Activated naive CD4-positive, alpha-beta T cell treated with anti-CD3 and anti-CD28 coated beads for 36 hours (primary cell): ENCODE data around the gene CADM4. TPM values are rescaled to one million over a fixed set of nuclear protein-coding genes. Genes with fewer than 3 reads are reported as not detected.
"Not testable (repeated sequence)": the region's sequence is repeated elsewhere in the genome, so short reads cannot be mapped to it uniquely, and the experiment has no call there.

Experiments used
- CTCF ChIA-PET: fragments of 350-600 bp; sonication (Branson Sonifier 250); formaldehyde crosslinking; loops from one replicate; lab custom pipeline; 2021; ENCODE audit warnings: antibody characterized with exemption; lab: Charles Lee
- DNase-seq: peaks from one replicate; pipeline ENCODE4 v3.0.0-alpha.2; 2020
- H3K27ac Mint-ChIP-seq: one replicate; pipeline ENCODE4 v1.8.0; 2021; ENCODE audit warnings: mild to moderate bottlenecking, mixed read lengths
- H3K27me3 Mint-ChIP-seq: one replicate; pipeline ENCODE4 v1.8.0; 2021; ENCODE audit warnings: low read depth, mixed read lengths
- H3K36me3 Mint-ChIP-seq: one replicate; pipeline ENCODE4 v1.8.0; 2021; ENCODE audit warnings: low read depth, mixed read lengths
- H3K4me1 Mint-ChIP-seq: one replicate; pipeline ENCODE4 v1.8.0; 2021; ENCODE audit warnings: low read depth, mixed read lengths
- H3K4me3 Mint-ChIP-seq: one replicate; pipeline ENCODE4 v1.8.0; 2021; ENCODE audit warnings: mild to moderate bottlenecking, moderate library complexity, mixed read lengths
- H3K9me3 Mint-ChIP-seq: one replicate; pipeline ENCODE4 v1.8.0; 2021; ENCODE audit warnings: mixed read lengths
- intact Hi-C: fragments of 100-400 bp; cut with micrococcal nuclease; formaldehyde crosslinking; loops from one replicate; pipeline ENCODE4 v1.15.1; 2023
- total RNA-seq, 2 experiments: library from RNA; stranded (reverse); gene quantifications; one replicate each; pipeline ENCODE4 v1.2.3, GENCODE V29; 2021

Gene CADM4
- total RNA-seq, 2 experiments from 2014 or later, result 0.64 to 0.67 TPM

DNA sequence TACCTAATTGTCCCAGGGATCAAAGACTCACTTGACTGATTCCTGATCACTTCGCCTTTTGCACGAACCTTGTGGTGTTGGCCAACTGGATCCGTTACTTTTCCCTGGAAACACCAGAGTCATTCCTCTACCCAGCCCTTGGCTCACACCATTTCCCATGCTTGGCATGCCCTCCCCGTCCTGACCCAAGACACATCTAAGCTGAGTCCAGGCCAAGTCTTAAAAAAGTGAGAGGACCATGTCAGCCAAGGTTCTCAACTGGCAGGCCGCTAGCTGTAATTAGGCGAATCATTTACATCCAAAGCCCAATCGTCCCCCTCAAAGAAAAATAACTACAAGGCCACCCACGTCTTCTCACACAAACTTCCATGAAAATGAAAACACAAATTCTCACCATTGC lies 18.8 kb upstream of the CADM4 start:
- intact Hi-C loops, result no loop called here
- Mint-ChIP-seq H3K27me3 (no peaks in the 10 kb centered on the region), H3K27ac (no peak overlapping the region), H3K4me1 (peaks cover 2% of the 10 kb centered on the region), H3K9me3 (peaks cover 17% of the 10 kb centered on the region), H3K36me3 (peaks cover 27% of the 10 kb centered on the region), H3K4me3 (no peak overlapping the region)
- CTCF ChIA-PET, result no interaction called here
- no peak for DNase-seq

DNA sequence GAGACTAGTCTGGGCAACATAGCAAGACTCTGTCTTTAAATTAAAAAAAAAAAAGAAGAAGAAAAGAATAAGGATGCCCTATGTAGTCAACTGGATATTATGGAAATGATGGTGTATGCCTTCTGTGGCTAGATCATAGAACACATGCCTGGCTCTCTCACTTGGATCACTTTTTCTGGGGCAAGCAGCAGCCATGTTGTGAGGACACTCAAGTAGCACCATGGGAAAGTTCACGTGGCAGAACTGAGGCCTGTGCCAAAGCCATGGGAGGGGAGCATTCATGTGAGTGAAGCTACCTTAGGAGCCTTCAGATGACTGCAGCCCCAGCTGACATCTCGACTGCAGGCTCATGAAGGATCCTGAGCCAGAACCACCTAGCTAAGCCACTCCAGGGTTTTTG lies 18.4 kb upstream of the CADM4 start:
- H3K9me3 Mint-ChIP-seq, result peaks cover 17% of the 10 kb centered on the region
- CTCF ChIA-PET, result no interaction called here
- no peak overlapping the region for H3K27ac Mint-ChIP-seq
- no peak overlapping the region for H3K4me3 Mint-ChIP-seq
- H3K36me3 Mint-ChIP-seq, result peaks cover 27% of the 10 kb centered on the region
- intact Hi-C loops, result no loop called here
- H3K4me1 Mint-ChIP-seq, result peaks cover 2% of the 10 kb centered on the region
- no peaks in the 10 kb centered on the region for H3K27me3 Mint-ChIP-seq
- DNase-seq, result no peak

DNA sequence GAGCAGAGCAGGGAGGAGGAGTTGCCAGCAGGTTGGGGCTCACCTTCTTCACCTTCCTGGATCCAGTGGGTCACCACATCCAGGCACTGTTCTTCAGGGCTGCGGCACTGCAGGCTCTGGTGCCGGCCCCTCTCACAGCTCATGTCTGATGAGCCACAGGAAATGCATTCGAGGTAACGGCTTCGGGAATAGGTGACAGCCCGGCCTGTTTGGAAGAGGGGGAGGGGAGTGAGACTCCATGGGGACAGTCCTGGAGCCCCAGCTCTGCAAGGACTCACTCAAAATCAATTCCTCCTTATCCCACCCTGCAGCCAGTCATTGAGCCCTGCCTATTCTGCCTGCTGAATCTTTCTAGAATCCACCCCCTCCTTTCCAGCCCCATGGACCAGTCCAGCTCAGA lies 16.8 kb upstream of the CADM4 start:
- intact Hi-C loops, result no loop called here
- DNase-seq, result no peak
- Mint-ChIP-seq H3K27me3 (no peaks in the 10 kb centered on the region), H3K4me1 (no peaks in the 10 kb centered on the region), H3K4me3 (no peak overlapping the region), H3K36me3 (peaks cover 26% of the 10 kb centered on the region), H3K27ac (no peak overlapping the region), H3K9me3 (peaks cover 17% of the 10 kb centered on the region)
- CTCF ChIA-PET, result no interaction called here

DNA sequence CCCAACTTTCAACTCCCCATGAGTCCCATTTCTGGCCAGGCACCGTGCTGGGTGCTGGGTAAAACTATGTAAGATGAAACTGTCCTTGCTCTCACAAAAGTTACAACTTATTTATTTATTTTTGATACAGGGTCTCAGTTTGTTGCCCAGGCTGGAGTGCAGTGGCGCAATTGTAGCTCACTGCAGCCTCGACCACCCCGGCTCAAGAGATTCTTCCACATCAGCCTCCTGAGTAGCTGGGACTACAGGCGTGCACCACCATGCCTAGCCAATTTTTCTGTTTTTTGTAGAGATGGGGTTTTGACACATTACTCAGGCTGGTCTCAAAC lies 12.9 kb upstream of the CADM4 start:
- Mint-ChIP-seq H3K27me3 (no peaks in the 10 kb centered on the region), H3K9me3 (peaks cover 3% of the 10 kb centered on the region), H3K36me3 (peaks cover 16% of the 10 kb centered on the region), H3K4me1 (no peaks in the 10 kb centered on the region), H3K4me3 (no peak overlapping the region), H3K27ac (no peak overlapping the region)
- no peak for DNase-seq
- intact Hi-C loops, result no loop called here
- CTCF ChIA-PET, result interaction anchor here (0.5 to 2.4 kb wide), 7 partner anchors 9 to 220 kb away, joined by 3 to 9 read pairs (median 4); no protein-coding TSS in a partner anchor

DNA sequence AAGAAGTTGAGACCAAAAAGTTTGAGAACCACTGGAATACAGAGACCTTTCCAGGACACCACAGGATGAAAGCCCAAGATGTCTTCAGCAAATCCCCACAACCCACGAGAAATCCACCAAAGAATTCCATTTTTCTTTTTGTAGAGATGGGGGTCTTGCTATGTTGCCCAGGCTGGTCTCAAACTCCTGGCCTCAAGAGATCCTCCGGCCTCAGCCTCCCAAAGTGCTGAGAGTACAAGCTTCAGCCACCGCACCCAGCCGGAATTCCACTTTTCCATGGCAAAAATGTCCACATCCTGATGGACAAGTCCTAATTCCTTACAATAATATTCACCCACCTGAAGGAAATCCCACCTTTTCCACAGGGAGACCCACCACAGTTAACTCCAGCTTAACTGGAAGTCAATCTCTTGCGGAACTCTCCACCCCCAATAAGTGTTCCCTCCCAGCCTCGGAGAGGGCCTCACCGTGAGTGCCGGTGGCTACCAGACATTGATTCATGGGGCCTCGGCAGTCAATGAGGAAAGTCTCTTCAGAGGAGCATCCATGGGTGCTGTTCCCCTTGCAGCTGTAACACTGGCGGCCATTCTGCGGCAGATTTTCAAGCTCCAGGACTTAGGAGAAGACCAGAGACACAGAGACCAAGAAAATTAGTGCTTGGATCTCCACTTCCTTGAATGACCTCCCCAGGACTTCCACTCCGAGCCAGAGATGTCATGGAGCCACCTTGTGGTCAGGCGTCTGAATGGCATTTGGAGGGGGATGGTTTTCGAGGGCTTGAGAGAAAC lies 12.3 kb upstream of the CADM4 start:
- Mint-ChIP-seq H3K4me3 (no peak overlapping the region), H3K27ac (no peak overlapping the region), H3K9me3 (peaks cover 3% of the 10 kb centered on the region), H3K4me1 (no peaks in the 10 kb centered on the region), H3K27me3 (no peaks in the 10 kb centered on the region), H3K36me3 (peaks cover 16% of the 10 kb centered on the region)
- peak; percentile 67 for DNase-seq
- CTCF ChIA-PET, result interaction anchor here (0.7 to 2.4 kb wide), 6 partner anchors 10 to 220 kb away, joined by 3 to 9 read pairs (median 4); no protein-coding TSS in a partner anchor
- intact Hi-C loops, result no loop called here

DNA sequence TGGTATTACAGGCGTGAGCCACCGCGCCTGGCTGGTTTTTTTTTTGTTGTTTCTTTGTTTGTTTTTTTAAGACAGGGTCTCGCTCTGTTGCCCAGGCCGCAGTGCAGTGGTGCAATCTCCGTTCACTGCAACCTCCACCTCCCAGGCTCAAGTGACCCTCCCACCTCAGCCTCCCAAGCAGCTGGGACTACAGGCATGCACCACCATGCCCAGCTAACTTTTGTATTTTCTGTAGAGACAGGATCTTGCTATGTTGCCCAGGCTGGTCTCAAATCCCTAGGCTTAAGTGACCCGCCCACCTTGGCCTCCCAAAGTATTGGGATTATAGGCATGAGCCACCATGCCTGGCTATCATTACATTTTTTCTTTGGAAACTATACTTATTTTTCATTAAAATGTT lies 10.6 kb upstream of the CADM4 start:
- DNase-seq, H3K36me3 Mint-ChIP-seq, H3K27ac Mint-ChIP-seq, H3K27me3 Mint-ChIP-seq, H3K4me3 Mint-ChIP-seq, intact Hi-C loops, H3K4me1 Mint-ChIP-seq, H3K9me3 Mint-ChIP-seq: not testable (repeated sequence)
- CTCF ChIA-PET, result interaction anchor here (0.6 to 1.3 kb wide), 5 partner anchors 12 to 218 kb away, joined by 3 to 4 read pairs (median 4); no protein-coding TSS in a partner anchor

DNA sequence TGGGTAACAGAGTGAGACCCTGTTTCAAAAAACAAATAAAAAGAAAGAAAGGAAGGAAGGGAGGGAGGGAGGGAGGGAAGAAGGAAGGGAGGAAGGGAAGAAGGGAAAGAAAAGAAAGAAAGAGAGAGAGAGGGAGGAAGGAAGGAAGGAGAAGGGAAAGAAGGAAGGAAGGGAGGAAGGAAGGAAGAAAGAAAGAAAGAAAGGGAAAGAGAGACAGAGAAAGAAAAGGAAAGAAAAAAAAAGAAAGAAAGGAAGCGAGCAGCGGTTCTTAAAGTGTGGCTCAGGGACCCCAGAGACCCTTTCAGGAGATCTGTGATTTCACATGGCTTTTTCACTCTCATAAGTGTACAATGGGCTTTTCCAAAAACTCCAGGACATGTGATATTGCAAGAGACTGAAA lies 9.9 kb upstream of the CADM4 start:
- Mint-ChIP-seq H3K27me3 (no peaks in the 10 kb centered on the region), H3K9me3 (no peaks in the 10 kb centered on the region), H3K36me3 (peaks cover 3% of the 10 kb centered on the region), H3K4me1 (no peaks in the 10 kb centered on the region), H3K27ac (no peak overlapping the region), H3K4me3 (no peak overlapping the region)
- intact Hi-C loops, result no loop called here
- CTCF ChIA-PET, result interaction anchor here (0.8 to 1.3 kb wide), 3 partner anchors 13 to 130 kb away, joined by 3 to 4 read pairs (median 4); no protein-coding TSS in a partner anchor
- DNase-seq, result no peak

DNA sequence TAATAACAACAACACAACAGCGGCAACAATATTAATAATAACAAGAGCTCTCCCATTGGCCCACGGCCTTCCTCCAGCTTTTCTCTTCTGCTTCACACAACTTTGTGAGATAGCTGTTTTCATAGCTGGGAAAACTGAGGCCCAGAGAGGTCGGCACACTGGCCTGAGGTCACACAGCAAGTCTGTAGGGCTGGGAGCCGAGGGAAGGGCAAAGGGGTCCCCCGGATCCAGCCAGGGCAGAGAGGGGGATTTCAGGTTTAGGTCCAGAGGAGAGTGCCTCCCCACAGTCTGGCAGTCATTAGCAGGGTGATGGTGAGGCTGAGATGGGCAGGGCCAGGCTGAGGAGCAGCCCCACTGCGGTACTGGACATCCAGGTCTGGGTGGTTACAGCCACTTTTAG lies 9.0 kb upstream of the CADM4 start:
- Mint-ChIP-seq H3K36me3 (peaks cover 2% of the 10 kb centered on the region), H3K4me3 (no peak overlapping the region), H3K4me1 (no peaks in the 10 kb centered on the region), H3K27me3 (no peaks in the 10 kb centered on the region), H3K9me3 (no peaks in the 10 kb centered on the region), H3K27ac (no peak overlapping the region)
- CTCF ChIA-PET, result interaction anchor here (1.3 to 1.4 kb wide), 2 partner anchors 11 to 55 kb away, joined by 3 to 4 read pairs; no protein-coding TSS in a partner anchor
- DNase-seq, result no peak
- intact Hi-C loops, result no loop called here

DNA sequence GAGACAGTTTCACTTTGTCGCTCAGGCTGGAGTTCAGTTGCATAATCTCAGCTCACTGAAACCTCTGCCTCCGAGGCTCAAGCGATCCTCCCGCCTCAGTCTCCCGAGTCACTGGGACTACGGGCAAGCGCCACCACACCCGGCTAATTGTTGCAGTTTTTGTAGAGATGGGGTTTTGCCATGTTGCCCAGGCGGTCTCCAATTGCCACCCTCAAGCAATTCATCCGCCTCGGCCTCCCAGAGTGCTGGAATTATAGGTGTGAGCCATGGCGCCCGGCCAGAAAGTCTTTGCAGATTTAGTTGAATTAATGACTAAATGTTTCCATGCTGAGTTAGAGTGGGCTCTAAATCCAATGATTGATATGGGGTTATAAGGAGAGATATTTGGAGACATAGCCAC lies 4.5 kb upstream of the CADM4 start:
- no peak for DNase-seq
- peaks cover 8% of the 10 kb centered on the region for H3K4me1 Mint-ChIP-seq
- no peak overlapping the region for H3K4me3 Mint-ChIP-seq
- H3K27me3 Mint-ChIP-seq, result peaks cover 7% of the 10 kb centered on the region
- intact Hi-C loops, result no loop called here
- H3K36me3 Mint-ChIP-seq, result peaks cover 2% of the 10 kb centered on the region
- H3K9me3 Mint-ChIP-seq, result no peaks in the 10 kb centered on the region
- CTCF ChIA-PET, result interaction anchor here (0.7 kb wide), 1 partner anchor 589 kb away, joined by 5 read pairs; no protein-coding TSS in a partner anchor
- H3K27ac Mint-ChIP-seq, result no peak overlapping the region

DNA sequence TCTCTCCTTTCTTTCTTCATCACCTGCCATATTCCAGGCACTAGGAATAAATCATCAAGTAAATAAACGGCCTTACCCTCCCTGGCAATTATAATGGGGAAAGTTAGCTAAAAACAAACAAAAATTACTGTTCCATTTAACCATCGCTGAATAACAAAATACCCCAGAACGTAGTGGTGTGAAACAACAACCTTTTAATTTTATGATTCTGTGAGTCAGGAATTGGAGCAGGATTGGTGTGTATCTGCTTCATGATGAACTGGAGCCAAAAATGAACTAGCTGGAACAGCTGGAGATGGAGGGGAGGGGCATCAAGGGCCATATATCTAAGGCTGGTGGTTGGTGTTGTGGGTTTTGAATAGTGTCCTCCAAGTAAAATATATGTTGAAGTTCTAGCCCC lies 3.7 kb upstream of the CADM4 start:
- Mint-ChIP-seq H3K36me3 (peaks cover 1% of the 10 kb centered on the region), H3K27ac (no peak overlapping the region), H3K4me1 (peaks cover 13% of the 10 kb centered on the region), H3K27me3 (peaks cover 16% of the 10 kb centered on the region), H3K9me3 (no peaks in the 10 kb centered on the region), H3K4me3 (no peak overlapping the region)
- CTCF ChIA-PET, result no interaction called here
- intact Hi-C loops, result no loop called here
- no peak for DNase-seq

DNA sequence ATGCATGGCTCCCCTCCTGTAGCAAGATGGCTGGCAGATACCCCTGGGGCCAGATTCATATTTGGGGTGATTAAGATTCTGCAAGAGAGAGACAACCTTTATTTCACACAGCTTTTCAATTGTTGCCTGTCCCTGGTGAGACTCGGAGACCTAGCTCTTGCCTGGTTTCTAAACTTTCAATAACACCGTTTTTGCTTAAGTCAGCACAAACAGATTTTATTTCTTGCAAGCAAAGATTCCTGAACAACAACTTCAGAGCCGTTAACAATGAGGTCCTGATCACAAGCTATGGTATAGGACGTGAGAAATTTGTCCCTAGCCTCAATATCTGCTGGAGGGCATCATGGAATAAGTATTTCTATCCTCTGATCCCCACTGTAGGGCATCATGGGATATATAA lies 2.9 kb upstream of the CADM4 start:
- CTCF ChIA-PET, result interaction anchor here (1.2 kb wide), 1 partner anchor 11 kb away, joined by 3 read pairs; no protein-coding TSS in a partner anchor
- Mint-ChIP-seq H3K36me3 (no peaks in the 10 kb centered on the region), H3K27me3 (peaks cover 20% of the 10 kb centered on the region), H3K4me1 (peaks cover 13% of the 10 kb centered on the region), H3K27ac (no peak overlapping the region), H3K4me3 (no peak overlapping the region), H3K9me3 (no peaks in the 10 kb centered on the region)
- no peak for DNase-seq
- intact Hi-C loops, result no loop called here

DNA sequence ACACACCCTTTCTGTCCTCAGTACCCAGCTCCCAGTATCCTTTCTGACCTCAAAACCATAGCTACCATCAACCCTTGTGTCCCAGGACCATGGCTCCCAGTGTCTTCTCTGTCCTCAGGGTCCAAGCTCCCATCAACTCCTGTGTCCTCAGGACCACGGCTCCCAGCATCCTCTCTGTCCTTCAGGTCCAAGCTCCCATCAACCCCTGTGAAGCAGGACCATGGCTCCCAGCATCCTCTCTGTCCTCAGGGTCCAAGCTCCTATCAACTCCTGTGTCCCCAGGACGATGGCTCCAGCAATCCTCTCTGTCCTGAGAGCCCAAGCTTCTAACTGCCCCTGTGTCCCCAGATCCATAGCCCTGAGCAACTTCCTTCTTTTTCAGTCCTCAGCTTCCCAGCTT lies 1.7 kb upstream of the CADM4 start:
- CTCF ChIA-PET, result interaction anchor here (1.1 kb wide), 1 partner anchor 168 kb away, joined by 3 read pairs; no protein-coding TSS in a partner anchor
- Mint-ChIP-seq H3K4me1 (peaks cover 13% of the 10 kb centered on the region), H3K27ac (no peak overlapping the region), H3K27me3 (peaks cover 20% of the 10 kb centered on the region), H3K36me3 (no peaks in the 10 kb centered on the region), H3K9me3 (no peaks in the 10 kb centered on the region), H3K4me3 (peak overlapping the region; percentile 1)
- DNase-seq, result no peak
- intact Hi-C loops, result loop anchor here (2.0 kb wide), 1 partner anchor 27 kb away; no protein-coding TSS in a partner anchor

DNA sequence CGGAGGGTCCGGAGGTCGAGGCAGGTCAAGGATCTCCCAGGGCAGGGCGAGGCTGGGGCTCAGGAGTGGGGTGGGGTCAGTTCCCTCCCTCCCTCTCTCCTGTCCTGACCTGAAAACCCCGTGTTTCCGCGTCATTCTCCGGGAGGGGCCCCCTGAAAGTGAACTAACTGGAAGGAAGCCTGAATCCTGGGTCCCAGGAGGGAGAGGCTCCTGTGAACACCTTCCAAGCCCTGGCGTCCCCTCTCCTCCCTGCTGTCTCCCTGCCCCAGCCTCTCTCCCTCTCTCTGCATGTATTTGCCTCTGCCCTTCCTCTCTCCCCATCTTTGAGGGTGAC lies 741 bp upstream of the CADM4 start:
- CTCF ChIA-PET, result no interaction called here
- Mint-ChIP-seq H3K9me3 (no peaks in the 10 kb centered on the region), H3K4me1 (peaks cover 13% of the 10 kb centered on the region), H3K4me3 (peak overlapping the region; percentile 72), H3K27ac (no peak overlapping the region), H3K36me3 (no peaks in the 10 kb centered on the region), H3K27me3 (peaks cover 20% of the 10 kb centered on the region)
- intact Hi-C loops, result loop anchor here (2.0 kb wide), 1 partner anchor 28 kb away; no protein-coding TSS in a partner anchor
- DNase-seq, result no peak
